Activated T-cell treated with anti-CD3 and anti-CD28 coated beads, Interleukin-2, amount 50 U/mL, for 1 hour (primary cell): Measurements from ENCODE around the gene PSMC3.

Experiments used
- DNase-seq: peaks from one replicate; pipeline ENCODE4 v3.0.0-alpha.2; 2020

The PSMC3 gene

DNA sequence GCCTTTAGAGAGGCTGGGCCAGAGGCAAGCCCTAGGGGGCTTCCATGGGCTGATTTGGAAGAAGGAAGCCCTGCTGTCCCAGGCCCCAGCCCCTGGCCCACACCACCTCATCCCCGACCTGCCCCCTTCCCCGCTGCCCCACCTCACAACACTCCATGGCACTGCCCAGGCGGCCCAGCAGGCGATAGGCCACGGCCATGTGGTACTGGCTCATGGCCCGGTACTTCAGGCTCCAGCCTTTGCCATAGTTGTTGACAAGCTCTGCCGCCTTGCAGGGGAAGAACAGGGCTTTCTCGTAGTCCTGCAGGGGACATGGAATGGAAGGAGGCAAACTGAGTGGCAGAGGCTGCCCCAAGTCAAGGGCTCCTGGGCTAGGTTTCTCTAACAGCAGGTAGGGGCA lies 16.3 kb upstream of the PSMC3 start:
- no peak for DNase-seq

DNA sequence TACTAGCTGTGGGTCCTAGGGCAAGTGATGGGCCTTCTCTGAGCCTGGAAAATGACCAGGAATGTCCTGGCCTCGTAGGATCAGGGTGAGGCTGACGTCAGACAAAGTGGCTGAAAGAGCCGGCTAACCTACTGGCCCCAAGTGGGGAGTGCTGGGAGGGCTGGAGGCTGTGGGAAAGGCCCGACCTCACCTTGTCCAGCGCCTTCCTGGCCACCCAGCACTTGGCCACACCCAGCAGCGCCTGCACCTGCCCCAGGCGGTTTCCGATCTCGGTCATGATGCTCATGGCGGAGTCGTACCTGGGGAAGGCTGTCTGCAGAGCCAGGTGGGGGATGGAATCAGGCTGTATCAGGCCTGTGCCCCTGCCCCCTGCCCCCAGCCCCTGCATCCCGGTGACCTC lies 15.2 kb upstream of the PSMC3 start:
- no peak for DNase-seq

- DNase-seq, result no peak
These were observed 13.8 kb upstream of the PSMC3 start for GRCh38 chr11:47440054-47440476.

- DNase-seq, result no peak
These were observed 12.5 kb upstream of the PSMC3 start for GRCh38 chr11:47438721-47439120.

GRCh38 chr11:47437746-47438418 lies 11.6 kb upstream of the PSMC3 start:
- no peak for DNase-seq

- DNase-seq, result no peak
These were observed 11.0 kb upstream of the PSMC3 start for GRCh38 chr11:47437218-47437745.

GRCh38 chr11:47436726-47437125 lies 10.5 kb upstream of the PSMC3 start:
- no peak for DNase-seq

- no peak for DNase-seq
These were observed 9.4 kb upstream of the PSMC3 start for GRCh38 chr11:47435687-47436086.

DNA sequence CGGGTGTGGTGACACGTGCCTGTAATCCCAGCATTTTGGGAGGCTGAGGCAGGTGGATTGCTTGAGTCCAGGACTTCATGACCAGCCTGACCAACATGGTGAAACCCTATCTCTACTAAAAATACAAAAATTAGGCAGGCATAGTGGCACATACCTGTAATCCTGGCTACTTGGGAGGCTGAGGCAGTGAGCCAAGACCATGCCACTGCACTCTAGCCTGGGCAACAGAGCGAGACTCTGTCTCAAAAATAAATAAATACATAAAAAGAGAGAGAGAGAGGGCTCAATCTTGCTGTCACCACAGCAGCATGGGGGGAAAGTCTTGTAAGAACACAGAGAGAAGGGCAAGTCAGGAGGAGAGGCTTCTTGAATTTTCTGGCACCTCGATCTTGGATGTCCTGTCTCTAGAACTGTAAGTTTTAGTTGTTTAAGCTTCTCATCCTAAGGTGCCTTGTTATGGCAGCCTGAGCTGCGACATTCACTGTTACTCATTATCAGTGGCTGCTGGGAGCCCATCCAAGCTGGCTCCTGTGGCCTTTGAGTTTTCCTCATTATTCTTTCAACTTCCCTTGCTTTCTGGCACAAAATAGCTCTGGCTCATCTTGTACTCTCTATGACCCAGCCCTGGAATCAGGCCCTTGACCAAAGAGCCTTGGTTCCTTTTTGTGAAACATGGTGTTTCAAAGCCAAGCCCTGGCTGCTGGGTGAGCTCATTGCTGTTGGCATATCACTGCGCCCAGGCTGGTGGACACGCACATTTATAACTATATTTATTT lies 8.0 kb upstream of the PSMC3 start:
- no peak for DNase-seq

DNA sequence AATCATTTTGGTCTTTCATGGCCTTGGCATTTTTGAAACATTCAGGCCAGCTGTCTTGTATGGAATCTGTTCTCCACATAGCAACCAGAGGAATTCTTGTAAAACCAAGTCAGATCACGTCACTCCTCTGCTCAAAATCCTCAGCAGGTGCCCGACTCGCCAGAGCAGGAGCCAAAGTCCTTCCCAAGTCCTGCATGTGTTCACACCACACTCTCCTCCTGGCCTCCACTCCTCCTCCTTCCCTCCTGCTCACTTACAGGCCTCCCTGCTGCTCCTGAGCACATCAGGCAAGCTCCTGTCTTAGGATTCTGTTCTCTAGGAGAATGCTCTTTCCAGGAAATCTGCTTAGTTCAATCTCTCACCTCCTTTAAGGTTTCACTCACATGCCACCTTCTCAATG lies 6.9 kb upstream of the PSMC3 start:
- no peak for DNase-seq

DNA sequence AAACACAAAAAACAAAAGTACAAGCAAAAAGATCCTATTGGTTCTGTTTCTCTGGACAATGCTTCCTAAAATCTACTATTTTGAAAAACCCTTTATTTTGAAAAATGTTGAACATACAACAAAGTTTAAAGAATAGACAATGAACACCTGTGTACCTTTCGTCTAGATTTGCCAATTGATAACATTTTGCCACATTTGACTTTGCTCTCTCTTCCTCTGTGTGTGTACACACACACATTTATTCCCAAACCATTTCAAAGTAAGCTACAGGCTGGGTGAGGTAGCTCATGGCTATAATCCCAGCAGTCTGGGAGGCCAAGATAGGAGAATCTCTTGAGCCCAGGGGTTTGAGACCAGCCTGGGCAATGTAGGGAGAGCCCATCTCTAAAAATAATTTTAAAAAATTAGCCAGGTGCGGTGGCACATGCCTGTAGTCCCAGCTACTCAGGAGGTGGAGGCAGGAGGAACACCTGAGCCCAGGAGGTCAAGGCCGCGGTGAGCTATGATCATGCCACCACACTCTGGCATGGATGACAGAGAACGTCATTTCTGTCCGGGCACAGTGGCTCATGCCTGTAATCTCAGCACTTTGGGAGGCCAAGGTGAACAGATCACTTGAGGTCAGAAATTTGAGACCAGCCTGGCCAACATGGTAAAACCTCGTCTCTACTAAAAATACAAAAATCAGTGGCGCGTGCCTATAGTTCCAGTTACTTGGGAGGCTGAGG lies 5.3 kb upstream of the PSMC3 start:
- DNase-seq, result no peak

- DNase-seq, result no peak
These were observed 4.3 kb upstream of the PSMC3 start for GRCh38 chr11:47430524-47430923.

GRCh38 chr11:47425611-47426010 lies 628 bp downstream of the PSMC3 start:
- DNase-seq, result no peak

GRCh38 chr11:47418454-47419259 lies 7.6 kb downstream of the PSMC3 start:
- no peak for DNase-seq

- no peak for DNase-seq
These were observed 8.5 kb downstream of the PSMC3 start for GRCh38 chr11:47417712-47418111.

DNA sequence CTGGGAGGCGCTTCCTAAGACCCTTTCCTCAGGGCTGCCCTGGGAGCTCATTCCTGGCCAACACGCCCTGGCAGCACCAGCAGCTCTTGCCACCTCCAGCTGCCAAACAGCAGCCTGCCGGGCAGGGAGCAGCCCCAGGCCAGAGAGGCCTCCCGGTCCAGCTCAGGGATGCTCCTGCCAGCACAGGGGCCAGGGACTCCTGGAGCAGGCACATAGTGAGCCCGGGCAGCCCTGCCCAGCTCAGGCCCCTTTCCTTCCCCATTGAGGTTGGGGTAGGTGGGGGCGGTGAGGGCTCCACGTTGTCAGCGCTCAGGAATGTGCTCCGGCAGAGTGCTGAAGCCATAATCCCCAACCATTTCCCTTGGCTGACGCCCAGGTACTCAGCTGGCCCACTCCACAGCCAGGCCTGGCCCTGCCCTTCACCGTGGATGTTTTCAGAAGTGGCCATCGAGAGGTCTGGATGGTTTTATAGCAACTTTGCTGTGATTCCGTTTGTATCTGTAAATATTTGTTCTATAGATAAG lies 10.2 kb downstream of the PSMC3 start:
- no peak for DNase-seq

DNA sequence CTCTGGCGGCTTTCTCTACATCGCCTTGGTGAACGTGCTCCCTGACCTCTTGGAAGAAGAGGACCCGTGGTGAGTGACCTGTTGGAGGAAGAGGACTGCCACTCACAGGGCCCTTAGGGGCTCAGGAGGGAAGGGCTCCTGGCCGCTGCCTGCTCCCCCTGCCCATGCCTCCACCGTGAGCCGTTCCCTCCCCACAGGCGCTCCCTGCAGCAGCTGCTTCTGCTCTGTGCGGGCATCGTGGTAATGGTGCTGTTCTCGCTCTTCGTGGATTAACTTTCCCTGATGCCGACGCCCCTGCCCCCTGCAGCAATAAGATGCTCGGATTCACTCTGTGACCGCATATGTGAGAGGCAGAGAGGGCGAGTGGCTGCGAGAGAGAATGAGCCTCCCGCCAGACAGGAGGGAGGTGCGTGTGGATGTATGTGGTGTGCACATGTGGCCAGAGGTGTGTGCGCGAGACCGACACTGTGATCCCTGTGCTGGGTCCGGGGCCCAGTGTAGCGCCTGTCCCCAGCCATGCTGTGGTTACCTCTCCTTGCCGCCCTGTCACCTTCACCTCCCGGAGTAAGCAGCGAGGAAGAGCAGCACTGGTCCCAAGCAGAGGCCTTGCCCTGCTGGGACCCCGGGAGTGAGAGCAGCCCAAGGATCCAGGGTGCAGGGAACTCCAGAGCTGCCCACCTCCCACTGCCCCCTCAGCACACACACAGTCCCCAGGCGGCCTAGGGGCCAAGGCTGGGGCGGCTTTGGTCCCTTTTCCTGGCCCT lies 11.0 kb downstream of the PSMC3 start:
- no peak for DNase-seq

DNA sequence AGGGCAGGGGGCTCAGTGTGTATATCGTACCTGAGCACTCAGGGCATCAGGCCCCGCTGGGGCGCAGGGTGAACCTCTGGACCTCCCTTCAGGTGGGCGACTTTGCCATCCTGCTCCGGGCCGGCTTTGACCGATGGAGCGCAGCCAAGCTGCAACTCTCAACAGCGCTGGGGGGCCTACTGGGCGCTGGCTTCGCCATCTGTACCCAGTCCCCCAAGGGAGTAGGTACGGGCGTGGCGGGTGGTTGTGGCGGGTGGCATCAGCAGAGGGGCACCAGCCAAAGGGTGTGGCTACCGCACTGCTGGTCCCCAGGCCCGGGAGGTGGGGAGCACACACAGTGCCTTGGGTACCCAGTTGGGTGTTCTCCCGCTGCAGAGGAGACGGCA lies 11.6 kb downstream of the PSMC3 start:
- no peak for DNase-seq

DNA sequence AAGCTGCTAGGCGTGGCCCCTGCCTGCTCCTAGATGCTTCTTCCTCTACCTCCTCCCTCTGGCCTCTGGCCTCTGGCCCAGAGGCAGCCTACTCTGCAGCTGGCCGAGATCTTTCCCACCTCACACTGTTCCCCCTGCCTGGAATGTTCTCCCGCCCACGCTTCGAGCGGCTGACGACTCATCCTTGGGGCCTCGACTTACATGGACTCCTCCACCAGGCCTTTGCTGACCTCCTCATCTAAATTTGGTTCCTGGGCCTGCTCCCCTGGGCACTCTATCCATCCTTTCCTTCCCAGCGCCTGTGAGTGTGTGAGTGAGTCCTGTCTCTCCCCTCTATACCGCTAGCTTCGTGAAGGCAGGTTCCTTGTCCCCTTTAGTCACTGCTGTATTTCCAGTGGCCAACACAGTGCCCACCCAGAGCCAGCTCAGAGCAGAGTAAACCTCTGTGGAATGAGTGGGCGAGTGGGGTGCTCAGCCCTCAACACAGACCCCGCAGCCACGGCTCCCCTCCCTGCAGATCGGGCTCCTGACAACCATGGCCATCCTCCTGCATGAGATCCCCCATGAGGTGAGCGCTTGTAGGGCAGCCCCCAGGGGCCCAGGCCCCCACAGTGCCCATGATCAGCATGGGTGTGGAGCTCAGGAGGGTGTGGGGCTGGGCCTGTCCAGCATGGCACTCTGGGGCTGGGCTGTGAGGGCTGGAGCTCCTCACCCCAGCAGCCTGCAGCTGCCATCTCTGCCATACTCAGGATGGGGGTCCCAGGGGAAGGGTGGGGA lies 12.1 kb downstream of the PSMC3 start:
- no peak for DNase-seq

- DNase-seq, result no peak
These were observed 12.9 kb downstream of the PSMC3 start for GRCh38 chr11:47413351-47413750.
